GM12891 (cell line): ENCODE results near the gene NOL9.

Experiments
- DNase-seq: peaks from one replicate; pipeline ENCODE4 v3.0.0; 2011; ENCODE audit warnings: low spot score; ENCODE audit not compliant: insufficient read length
- FAIRE-seq: peaks from 2 replicates; lab custom pipeline; 2011; peaks lifted over from hg19 to GRCh38; lab: Jason Lieb, UNC
- PAX5 ChIP-seq: IDR thresholded peaks from 2 replicates; pipeline ENCODE4 v1.6.1; 2011; ENCODE audit warnings: low read length, moderate library complexity, mild to moderate bottlenecking; ENCODE audit not compliant: insufficient read depth, severe bottlenecking
- POLR2A ChIP-seq: IDR thresholded peaks from 2 replicates; pipeline ENCODE4 v1.6.1; 2011; ENCODE audit warnings: low read depth, low read length, control low read depth
- POLR2AphosphoS5 ChIP-seq: IDR thresholded peaks from 2 replicates; pipeline ENCODE4 v1.6.1; 2011; ENCODE audit warnings: low read depth, low read length, control low read depth
- POU2F2 ChIP-seq: IDR thresholded peaks from 2 replicates; pipeline ENCODE4 v1.6.1; 2011; ENCODE audit warnings: low read depth, mild to moderate bottlenecking, control low read depth, low read length, moderate library complexity
- SPI1 ChIP-seq: IDR thresholded peaks from 2 replicates; pipeline ENCODE4 v1.6.1; 2011; ENCODE audit warnings: low read depth, low read length, control low read depth
- TAF1 ChIP-seq: IDR thresholded peaks from 2 replicates; pipeline ENCODE4 v1.6.1; 2011; ENCODE audit warnings: low read depth, low read length, control low read depth

Gene NOL9

GRCh38 chr1:6507037-6507428 lies 47.3 kb downstream of the NOL9 start:
- TF ChIP-seq PAX5 (no peak), SPI1 (no peak), TAF1 (no peak), POLR2A (no peak), POU2F2 (no peak)
- DNase-seq (no peak), FAIRE-seq (no peak)

GRCh38 chr1:6506210-6507036 lies 47.9 kb downstream of the NOL9 start:
- FAIRE-seq (no peak), DNase-seq (no peak)
- TF ChIP-seq POU2F2 (no peak), PAX5 (no peak), SPI1 (no peak), POLR2AphosphoS5 (no peak), POLR2A (no peak), TAF1 (no peak)

GRCh38 chr1:6505367-6506209 lies 48.7 kb downstream of the NOL9 start:
- TF ChIP-seq POU2F2 = no peak
- no peak for TF ChIP-seq POLR2A
- no peak for TF ChIP-seq TAF1
- TF ChIP-seq SPI1 = no peak
- no peak for TF ChIP-seq PAX5
- TF ChIP-seq POLR2AphosphoS5 = no peak
- FAIRE-seq = no peak
- no peak for DNase-seq

GRCh38 chr1:6504887-6505286 lies 49.4 kb downstream of the NOL9 start:
- TF ChIP-seq POLR2AphosphoS5 = no peak
- no peak for TF ChIP-seq POU2F2
- TF ChIP-seq TAF1 = no peak
- no peak for TF ChIP-seq SPI1
- no peak for TF ChIP-seq POLR2A
- DNase-seq = no peak
- FAIRE-seq = no peak

- DNase-seq = no peak
- no peak for TF ChIP-seq PAX5
- TF ChIP-seq POLR2AphosphoS5 = no peak
- TF ChIP-seq TAF1 = no peak
- no peak for TF ChIP-seq POLR2A
- no peak for TF ChIP-seq SPI1
- TF ChIP-seq POU2F2 = no peak
- no peak for FAIRE-seq
Observed at GRCh38 chr1:6503884-6504602, 50.3 kb downstream of the NOL9 start.

GRCh38 chr1:6502000-6502891 lies 52.1 kb downstream of the NOL9 start:
- no peak for DNase-seq
- TF ChIP-seq TAF1 (no peak), POLR2AphosphoS5 (no peak), POLR2A (no peak), POU2F2 (no peak), SPI1 (no peak), PAX5 (no peak)

GRCh38 chr1:6501279-6501813 lies 53.0 kb downstream of the NOL9 start:
- DNase-seq = no peak
- TF ChIP-seq SPI1 = no peak
- TF ChIP-seq PAX5 = no peak
- TF ChIP-seq POLR2AphosphoS5 = no peak
- TF ChIP-seq POLR2A = no peak
- TF ChIP-seq POU2F2 = no peak
- no peak for TF ChIP-seq TAF1
- no peak for FAIRE-seq

More at GRCh38 chr1:6502000-6502891, 52.1 kb downstream of the NOL9 start:
- FAIRE-seq = no peak
